OCI-LY1 (cell line): ENCODE results near the gene TYW1.
"Not testable (repeated sequence)": the region's sequence is repeated elsewhere in the genome, so short reads cannot be mapped to it uniquely, and the experiment has no call there.

ENCODE experiments used
- EZH2 ChIP-seq: fragments of 200-600 bp; sonication (generic), shearing (Covaris generic); IDR thresholded peaks from 2 replicates; pipeline ENCODE4 v1.8.0; 2017; ENCODE audit warnings: borderline replicate concordance, mixed run types, mild to moderate bottlenecking, antibody characterized with exemption, low read length, moderate library complexity, mixed read lengths
- TF ChIP-seq, protein P1 (sequence below): fragments of 200-600 bp; sonication (generic), shearing (Covaris generic); IDR thresholded peaks from 2 replicates; pipeline ENCODE4 v1.5.1; 2017; ENCODE audit warnings: mild to moderate bottlenecking, antibody characterized with exemption, low read length, moderate library complexity, mixed read lengths

DNA sequence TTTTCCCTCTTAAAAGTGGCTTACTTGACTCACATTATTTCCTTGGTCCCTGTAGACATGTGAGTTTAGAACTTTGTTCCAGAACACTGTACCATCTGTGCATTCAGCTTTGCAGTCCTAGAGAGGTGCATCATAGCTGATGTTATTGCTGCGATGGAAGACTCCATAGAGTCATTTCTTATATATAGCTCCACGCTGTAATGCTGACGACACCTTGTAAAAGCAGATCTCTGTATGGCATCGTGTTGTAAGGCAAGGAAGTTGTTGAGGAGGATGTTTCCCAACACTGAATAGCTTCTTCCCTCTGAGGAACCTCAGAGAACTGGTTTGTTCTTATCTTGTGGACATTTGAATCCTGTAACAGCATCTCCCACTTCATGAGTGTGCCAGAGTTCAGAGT lies 109.6 kb downstream of the TYW1 start:
- TF ChIP-seq, protein P1, sequence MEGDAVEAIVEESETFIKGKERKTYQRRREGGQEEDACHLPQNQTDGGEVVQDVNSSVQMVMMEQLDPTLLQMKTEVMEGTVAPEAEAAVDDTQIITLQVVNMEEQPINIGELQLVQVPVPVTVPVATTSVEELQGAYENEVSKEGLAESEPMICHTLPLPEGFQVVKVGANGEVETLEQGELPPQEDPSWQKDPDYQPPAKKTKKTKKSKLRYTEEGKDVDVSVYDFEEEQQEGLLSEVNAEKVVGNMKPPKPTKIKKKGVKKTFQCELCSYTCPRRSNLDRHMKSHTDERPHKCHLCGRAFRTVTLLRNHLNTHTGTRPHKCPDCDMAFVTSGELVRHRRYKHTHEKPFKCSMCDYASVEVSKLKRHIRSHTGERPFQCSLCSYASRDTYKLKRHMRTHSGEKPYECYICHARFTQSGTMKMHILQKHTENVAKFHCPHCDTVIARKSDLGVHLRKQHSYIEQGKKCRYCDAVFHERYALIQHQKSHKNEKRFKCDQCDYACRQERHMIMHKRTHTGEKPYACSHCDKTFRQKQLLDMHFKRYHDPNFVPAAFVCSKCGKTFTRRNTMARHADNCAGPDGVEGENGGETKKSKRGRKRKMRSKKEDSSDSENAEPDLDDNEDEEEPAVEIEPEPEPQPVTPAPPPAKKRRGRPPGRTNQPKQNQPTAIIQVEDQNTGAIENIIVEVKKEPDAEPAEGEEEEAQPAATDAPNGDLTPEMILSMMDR, result not testable (repeated sequence)
- TF ChIP-seq EZH2, result not testable (repeated sequence)
